NCI-H2227 (cell line): ENCODE data around the gene IQCM.

Source experiments
- DNase-seq: peaks from one replicate; lab custom pipeline; 2025; ENCODE audit not compliant: unreplicated experiment; lab: John Stamatoyannopoulos, UW

IQCM gene, protein sequence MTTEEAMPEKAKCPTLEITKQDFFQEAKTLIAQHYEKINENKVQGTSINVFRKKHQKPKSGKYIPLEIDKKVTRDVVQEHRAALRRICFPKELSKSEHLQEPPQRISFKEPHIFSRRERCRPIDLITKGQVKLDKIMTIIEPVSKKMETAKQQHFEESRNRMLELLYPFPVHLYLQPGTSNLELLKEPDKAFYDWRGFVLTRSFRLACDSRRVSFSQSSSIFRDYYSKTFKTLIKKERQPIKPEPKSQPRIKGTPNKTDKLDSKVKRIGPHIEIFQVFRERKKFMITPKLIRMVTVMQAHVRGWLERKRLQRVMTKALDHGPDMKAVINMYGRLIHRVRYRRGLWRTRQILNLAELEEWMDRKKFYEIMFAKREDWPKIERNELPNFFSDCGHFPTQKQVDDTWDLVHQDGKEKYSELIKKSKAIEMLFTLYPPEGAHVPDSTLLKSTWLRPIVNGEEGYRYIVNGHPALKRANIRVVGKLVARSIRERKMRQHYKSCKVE

DNA sequence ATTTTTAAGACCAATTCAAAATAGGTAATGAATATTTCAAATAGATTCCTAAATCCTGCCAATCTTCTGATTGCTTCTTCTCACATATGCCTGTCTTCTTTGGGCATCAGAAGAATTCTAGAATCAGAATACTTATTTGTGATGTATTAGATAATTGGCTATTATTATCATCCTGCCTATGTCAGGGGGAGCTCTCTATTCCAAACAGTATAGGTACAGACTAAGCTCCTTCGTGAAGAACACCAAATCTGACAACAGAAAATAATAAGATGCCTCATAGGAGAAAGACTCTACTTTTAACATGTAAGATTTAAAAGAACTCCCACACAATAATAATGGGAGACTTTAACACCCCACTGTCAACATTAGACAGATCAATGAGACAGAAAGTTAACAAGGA, at the start of gene IQCM:
IQCM (minus strand) TSS at position 101 of the 400 bp plus-strand sequence. CDS start 73,152 bp downstream, outside the sequence.
- DNase-seq = no peak

DNA sequence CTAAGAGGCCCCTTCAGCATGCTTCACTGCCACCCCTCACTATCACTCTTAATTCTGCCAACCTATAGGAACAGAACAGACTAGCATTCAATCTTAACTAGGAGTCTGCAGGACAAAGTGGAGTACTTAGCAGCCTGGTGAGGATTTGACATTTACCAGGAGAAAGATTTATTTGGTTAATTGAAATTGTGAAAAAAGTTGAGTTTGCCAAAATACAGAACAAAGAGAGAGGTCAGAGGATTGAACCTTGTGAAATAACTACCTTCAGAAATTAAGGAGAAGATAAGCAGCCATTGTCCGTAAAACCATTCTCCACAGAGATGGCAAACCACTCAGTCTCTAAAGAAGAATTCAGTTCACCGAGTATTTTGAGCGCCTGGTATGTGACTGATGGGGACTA, 41.8 kb upstream of the IQCM start:
- no peak for DNase-seq

DNA sequence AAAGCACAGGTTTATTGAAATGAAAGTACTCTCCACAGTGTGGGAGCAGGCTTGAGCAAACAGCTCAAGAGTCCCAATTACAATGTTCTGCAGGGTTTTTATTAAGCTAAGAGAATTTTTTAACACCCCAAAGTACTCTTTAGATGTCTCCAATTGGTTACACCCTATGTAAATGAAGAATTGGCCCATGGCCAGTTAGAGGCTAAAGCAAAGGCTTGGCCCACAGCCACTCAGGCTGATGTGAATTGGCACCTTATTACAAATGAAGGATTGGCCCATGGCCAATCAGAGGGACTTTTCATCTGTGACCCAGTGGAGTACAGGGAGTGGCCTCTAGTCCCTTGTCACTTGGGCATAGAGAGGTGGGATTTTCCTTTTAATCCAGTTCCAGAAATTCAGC, 30.1 kb upstream of the IQCM start:
- DNase-seq = no peak

DNA sequence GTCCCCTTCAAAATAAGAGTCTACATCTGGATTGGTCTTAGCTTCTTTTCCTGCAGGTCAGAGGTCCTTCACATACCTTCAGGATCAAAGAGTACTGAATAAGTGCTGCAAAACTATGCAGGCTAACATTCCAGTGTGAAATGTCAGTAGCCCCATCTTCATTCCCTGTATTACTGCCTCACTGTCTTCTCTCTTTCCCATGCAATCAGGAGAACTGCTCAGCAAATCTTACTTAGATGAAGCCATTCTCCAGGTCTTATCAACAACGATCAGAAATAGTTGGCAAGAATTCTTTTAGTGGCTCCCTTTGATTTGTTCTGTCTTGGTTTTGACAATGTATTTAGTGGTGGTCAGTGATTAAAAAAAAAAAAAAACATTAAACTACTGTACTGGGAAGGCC, 26.0 kb upstream of the IQCM start:
- no peak for DNase-seq

DNA sequence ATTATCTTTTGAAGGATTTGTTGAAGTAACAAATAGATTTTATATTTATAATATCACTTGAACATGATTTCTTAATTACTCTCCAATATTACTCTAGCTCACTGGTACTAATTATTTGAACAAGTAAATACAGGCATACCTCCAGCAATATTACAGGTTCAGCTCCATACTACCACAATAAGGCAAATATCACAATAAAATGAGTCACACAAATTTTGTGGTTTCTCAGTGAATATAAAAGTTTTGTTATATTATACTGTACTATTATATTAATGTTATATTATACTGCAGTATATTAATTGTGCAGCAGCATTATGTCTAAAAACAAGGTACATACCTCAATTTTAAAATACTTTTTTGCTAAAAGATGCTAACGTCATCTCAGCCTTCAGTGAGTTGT, 22.4 kb upstream of the IQCM start:
- DNase-seq = no peak

DNA sequence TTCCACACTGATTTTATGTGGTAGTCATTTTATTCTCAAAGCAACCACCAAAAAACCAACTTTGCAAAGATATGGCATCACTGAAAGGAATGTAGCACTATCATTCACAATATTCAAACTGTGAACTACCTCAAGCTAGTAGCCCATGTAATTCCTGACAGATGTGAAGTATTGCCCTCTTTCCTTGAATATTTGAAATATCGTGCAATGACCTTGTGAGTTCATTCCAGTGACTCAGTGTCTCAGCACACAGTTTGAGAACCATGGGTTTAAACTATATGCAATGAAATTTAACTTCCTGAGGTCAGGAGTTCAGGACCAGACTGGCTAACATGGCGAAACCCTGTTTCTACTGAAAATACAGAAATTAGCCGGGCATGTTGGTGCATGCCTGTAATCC, 20.9 kb upstream of the IQCM start:
- DNase-seq = no peak

DNA sequence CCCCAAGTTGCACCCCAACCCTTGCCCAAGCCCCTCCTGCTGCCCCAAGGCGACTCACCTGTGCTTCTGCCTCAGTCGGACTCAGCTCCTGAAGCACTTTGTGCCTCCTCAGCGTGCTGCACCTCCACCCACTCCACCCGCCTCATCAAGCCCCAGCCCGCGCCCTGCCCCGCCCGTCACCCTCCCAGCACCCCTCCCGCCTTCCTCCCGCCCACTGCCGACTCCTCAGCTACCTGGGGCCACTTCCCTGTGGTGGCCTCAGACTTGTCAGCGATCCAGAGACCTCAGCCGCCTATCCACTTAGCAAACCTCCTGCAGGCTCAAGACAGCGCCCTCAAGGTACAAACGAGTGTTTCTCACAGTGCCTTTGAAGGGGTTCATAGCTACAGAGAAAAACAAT, 19.6 kb upstream of the IQCM start:
- DNase-seq = no peak

DNA sequence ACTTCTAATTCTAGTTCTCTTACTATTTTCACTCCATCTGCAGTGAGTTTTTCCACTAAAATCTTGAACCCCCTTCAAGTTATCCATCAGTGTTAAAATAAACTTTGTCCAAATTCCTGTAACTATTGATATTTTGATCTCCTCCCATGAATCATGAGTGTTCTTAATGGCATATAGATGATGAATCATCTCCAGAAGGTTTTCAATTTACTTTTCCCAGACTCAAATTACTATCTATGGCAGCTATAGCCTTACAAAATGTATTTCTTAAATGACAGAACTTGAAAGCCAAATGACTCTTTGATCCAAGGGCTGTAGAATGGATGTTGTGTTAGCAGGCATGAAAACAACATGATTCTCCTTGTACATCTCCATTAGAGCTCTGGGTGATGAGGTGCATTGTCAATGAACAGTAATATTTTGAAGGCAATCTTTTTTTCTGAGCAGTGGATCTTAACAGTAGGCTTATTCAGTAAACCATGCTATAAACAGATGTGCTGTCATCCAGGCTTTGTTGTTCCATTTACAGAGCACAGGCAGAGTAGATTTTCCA, 16.1 kb upstream of the IQCM start:
- no peak for DNase-seq

DNA sequence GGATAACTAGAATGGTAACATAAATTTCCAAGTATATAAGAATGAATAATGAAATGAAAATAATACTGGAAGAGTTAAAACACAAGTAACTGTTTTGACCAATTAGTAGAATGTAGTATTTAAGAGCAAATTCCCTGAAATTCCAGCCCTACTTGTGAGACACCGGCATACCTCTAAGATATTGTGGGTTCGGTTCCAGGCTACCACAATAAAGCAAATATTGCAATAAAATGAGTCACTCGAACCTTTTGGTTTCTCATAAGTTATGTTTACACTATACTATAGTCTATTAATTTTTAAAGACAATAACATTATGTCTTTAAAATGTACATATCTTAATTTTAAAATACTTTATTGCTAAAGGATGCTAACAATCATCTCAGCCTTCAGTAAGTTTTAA, 15.2 kb upstream of the IQCM start:
- DNase-seq = no peak

DNA sequence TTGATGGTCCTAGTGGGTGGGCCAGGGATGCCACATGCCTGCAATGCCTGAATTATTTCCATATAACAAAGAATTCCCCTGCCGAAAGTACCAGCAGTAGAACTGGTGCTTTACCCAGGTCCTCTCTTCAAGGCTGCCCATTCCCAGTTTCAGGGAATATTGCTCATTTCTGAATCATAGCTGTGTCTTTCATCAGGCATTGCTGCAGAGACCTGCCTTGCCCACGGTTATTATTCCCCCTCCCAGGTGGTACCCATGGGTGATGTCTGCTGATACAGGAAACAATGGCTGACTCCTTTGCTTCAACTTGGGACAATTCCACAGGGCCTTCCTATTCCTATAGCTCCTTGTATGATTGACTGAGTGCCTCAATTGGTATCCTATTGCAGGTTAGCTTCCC, 9.7 kb upstream of the IQCM start:
- no peak for DNase-seq

DNA sequence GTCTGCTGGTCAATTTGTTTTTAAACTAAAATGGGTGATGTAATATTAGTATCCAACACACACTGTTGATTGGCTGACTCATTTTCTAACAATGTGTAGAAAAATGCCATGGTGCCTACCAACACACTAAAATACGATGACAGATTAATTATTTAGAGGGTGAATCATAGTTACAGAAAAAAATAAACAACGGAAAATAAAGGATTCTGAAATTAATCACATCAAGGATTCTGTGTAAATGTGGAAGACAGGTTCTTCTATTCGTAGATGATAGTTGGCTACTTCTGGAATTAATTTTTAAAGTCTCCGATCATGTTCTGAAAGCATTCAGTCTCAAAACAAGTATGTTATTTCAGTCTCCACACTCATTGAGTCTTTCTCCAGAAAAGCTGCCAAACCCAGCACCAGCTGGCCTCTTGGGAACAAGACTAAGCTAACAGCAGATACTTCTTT, 8.2 kb upstream of the IQCM start:
- DNase-seq = no peak

DNA sequence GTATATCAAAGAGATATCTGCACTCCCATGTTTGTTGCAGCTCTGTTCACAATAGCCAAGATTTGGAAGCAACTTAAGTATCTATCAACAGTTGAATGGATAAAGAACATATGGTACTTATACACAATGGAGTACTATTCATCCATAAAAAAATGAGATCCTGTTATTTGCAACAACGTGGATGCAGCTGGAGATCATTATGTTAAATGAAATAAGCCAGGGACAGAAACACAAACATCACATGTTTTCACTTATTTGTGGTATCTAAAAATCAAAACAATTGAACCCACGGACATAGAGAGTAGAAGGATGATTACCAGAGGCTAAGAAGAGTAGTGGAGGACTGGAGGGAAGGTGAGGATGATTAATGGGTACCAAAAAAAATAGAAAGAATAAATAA, 14.2 kb downstream of the IQCM start:
- DNase-seq = no peak

DNA sequence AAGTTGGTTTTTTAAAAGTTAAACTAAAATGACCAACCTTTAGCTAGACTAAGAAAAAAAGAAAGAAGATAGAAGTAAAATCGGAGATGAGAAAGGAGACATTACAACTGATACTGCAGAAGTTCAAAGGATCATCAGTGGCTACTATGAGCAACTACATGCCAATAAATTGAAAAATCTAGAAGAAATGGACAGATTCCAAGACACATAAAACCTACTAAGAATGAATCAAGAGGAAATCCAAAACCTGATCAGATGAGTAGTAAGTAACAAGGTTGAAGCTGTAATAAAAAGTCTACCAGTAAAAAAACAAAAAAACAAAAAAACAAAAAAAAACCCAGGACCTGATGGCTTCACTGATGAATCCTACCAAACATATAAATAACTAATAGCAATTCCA, 16.1 kb downstream of the IQCM start:
- no peak for DNase-seq

DNA sequence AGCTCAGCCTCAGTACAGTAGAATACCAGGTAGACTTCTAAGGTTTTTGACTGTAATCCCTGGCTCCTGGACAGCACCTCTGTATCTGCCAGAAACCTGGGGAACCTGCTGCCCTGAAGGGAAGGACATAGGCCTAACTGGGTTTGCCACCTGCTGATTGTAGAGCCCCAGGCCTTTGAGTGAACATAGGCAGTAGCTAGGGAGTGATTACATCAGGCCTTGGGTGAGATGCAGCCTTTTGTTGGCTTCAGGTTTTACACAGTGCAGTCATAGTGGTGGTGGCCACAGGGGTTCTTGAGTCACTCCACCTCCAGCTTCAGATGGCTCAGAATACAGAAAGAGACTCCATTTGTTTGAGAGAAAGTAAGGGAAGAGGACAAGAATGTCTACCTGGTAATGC, 19.3 kb downstream of the IQCM start:
- no peak for DNase-seq

DNA sequence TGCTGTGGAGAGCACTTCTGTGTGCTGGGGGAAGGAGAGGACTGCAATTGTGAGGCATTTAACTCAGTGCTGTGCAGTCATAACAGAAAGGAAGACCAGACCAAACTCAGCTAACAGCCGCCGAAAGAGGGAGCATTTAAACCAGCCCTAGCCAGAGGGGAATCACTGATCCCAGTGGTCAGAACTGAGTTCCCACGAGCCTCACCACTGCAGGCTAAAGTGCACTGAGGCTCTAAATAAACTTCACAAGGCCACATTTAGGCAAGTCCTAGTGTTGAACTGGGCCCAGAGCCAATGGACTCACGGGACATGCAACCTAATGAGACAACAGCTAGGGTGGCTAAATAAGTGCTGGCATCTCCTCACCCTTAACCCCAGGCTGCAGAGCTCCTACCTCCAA, 20.4 kb downstream of the IQCM start:
- no peak for DNase-seq

DNA sequence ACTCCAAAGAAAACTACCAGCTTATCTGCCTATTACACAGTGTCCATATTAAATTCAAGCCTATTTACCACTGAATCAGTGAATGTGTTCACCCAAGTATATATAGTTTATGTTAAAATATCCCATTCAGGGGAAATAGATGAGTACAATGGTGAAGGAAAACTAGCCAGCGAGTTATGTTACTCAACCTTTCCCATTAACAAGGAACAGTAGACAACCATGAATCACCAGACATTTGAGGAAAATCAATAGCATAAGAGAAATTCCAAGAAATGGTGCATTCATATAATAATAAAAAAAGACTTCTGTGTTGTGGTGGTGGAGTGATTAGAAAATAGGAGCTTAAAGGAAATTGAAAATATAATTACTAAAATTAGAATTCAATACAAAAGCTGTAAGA, 21.3 kb downstream of the IQCM start:
- no peak for DNase-seq

DNA sequence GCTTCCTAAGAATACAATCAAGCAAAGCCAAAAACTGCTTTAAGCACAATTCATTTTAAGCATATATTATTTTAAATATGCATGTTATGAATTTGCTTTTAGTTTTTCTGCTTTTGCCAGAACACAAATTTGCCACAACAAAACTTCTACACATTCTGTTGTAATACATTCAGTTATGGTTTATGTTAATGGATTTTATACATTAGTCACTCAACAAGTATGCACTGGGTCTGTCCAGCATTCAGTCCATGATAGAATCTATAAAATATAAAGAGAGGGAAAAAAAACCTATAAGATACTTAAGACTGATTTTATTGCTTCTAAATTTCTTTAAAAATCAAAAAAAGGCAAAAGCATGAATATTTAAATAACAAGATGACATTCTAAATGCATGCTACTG, 22.2 kb downstream of the IQCM start:
- no peak for DNase-seq

DNA sequence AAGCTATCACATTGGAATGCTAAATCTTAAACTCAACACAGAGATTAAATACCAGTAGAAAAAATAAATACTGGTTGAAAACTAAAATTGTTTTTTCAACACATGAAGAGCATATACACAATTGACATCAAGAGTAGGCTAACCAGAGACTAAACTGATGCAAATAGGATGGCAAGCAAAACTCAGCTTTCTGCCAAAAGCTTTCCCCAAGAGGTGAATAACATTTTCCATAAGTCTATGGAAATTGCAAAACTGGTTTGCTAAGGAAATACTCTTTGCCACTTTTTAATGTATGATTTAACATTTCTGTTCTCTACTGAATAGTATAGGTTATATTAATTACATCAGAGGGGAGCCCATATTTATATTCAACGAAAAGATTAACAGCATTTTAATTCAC, 23.8 kb downstream of the IQCM start:
- DNase-seq = no peak

DNA sequence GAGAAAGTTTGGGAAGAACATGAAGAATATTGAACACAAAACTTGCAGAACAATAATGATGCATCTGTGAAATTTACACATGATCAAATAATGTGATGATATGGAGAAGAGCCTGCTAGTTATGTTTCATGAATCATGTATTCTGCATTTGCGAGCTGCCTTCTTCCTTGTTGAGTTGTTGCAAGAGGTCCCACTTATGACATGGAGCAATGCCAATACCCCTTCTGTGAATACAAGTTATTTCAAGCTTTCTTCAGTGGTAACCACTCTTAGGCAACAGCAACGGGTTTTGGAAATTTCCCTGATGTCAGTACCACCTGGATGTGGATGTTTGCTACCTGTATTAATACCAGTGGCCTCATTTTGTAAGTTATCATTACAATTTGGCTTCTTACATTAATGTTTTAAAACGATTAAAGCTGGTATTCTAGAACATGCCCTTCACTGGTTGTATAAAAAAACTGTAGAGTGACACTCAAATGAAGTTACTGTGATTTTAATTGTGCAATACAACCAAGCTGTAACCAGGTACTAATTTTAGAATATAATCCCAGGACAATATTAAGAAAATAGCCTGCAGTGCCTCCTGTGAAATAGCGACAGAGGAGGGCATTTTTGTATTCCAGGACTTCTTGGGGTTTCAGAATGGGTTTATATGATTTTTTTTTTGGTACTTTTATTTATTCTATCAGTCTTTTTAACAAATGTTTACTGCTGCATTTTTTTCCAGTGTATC, 25.3 kb downstream of the IQCM start:
- no peak for DNase-seq

DNA sequence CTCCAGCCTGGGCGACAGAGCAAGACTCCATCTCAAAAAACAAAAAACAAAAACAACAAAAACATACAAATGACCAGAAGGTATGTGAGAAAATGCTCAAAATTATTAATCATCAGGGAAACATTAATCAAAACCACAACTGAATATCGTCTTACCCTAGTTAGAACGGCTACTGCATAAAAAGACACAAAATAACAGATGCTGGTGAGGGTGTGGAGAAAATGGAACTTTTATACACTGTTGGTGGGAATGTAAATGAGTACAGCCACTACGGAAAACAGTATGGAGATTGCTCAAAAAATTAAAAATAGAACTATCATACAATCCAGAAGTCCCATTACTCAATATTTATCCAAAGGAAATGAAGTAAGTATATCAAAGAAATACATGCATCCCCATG, 27.3 kb downstream of the IQCM start:
- no peak for DNase-seq

DNA sequence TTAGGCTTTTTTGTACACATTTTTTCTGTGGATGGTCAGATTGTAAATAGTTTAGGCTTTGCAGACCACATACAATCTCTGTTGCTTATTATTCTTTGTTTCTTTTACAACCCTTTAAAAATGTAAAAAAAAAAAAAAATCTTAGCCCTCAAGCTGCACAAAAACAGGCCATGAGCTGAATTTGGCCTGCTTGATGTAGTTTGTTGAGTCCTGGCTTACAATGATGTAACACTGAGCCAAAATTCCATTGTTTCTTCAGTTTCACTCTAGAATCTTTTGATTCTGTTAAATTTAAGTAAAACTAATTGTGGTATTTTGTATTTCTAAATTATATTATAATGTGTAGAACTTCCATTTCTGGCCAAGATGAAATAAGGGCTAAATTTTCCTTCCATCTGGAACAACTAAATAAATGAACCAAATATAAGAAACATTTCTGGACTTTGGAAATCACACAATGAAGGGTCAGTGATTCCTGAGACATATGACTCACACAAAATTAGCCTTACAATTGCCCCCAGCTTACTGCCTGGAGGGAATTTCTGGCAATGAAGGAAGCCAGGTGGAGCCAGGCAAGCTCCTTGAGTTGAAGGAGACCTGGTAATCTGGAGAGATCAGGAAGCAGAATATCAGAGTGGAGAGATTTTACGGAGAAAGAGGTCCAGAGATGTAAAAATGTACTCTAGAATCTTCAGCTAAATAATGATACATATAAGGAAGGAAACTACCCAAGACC, 29.8 kb downstream of the IQCM start:
- no peak for DNase-seq
